DOHH2 (cell line): Measurements from ENCODE around the gene POLR3GL.

Experiments
- EZH2phosphoT487 ChIP-seq: fragments of 200-600 bp; sonication (generic); IDR thresholded peaks from 2 replicates; pipeline ENCODE4 v1.6.1; 2017; ENCODE audit warnings: borderline replicate concordance, mild to moderate bottlenecking, antibody characterized with exemption, low read length, moderate library complexity, mixed read lengths
- TF ChIP-seq, protein P1 (sequence below): fragments of 200-600 bp; sonication (generic); IDR thresholded peaks from one replicate; pipeline ENCODE4 v1.5.1; 2014; ENCODE audit warnings: antibody characterized with exemption, mild to moderate bottlenecking, low read depth, low read length; ENCODE audit not compliant: poor library complexity, severe bottlenecking

DNA sequence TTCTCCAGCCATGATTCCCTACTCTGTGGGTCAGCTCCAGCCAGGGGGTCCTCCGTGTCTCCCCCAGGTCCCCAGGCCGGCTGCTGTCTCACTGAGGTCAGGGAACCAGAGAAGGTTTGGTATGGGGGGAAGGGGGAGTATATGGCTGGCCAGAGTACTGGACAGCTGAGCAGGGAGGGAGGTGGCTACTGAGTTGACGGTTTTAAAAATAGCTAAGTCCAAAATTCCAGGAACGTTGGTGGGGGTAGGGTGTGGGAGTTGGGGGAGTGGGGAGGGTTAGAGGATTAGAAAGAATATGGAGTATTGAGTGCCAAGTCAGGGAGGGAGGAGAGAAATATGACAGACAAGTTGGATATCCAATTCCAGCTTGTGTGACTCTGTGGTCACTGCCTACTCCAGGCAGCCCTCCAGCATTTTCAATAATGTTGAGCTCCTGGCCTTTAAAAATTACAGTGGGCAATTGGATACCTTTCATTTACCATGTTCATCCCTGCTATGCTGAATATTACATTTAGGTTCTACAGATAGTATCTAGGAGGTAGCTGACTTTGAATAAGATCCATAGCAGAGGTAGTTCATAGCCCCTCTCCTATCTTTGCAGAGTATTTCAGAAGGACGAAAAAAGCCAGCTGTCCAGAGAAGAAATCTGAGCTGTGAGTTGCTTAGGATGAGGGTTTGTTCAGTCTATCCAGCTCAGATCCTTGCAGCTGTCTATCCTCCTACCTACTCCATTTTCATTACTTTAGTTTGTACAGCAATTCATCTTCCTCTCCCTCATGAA, 57.3 kb downstream of the POLR3GL start, which contains the start of gene HJV:
- TF ChIP-seq, protein P1, sequence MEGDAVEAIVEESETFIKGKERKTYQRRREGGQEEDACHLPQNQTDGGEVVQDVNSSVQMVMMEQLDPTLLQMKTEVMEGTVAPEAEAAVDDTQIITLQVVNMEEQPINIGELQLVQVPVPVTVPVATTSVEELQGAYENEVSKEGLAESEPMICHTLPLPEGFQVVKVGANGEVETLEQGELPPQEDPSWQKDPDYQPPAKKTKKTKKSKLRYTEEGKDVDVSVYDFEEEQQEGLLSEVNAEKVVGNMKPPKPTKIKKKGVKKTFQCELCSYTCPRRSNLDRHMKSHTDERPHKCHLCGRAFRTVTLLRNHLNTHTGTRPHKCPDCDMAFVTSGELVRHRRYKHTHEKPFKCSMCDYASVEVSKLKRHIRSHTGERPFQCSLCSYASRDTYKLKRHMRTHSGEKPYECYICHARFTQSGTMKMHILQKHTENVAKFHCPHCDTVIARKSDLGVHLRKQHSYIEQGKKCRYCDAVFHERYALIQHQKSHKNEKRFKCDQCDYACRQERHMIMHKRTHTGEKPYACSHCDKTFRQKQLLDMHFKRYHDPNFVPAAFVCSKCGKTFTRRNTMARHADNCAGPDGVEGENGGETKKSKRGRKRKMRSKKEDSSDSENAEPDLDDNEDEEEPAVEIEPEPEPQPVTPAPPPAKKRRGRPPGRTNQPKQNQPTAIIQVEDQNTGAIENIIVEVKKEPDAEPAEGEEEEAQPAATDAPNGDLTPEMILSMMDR = no peak
- TF ChIP-seq EZH2phosphoT487 = no peak
